Mucosa of descending colon (tissue), 3 donors: ENCODE results near the gene DDIT3. TPM values are rescaled to one million over a fixed set of nuclear protein-coding genes. Genes with fewer than 3 reads are reported as not detected.
"Not testable (repeated sequence)": the region's sequence is repeated elsewhere in the genome, so short reads cannot be mapped to it uniquely, and the experiment has no call there.

Experiments used
- ATAC-seq: fragments of 200-7000 bp; cut with Tn5 transposase; one replicate; pipeline ENCODE4 v1.9.1; 2020; ENCODE audit warnings: mild to moderate bottlenecking, moderate library complexity
- DNase-seq, 3 donors: peaks; one replicate each; pipeline ENCODE4 v3.0.0-alpha.2; 2020
- H3K36me3 ChIP-seq: fragments of 200-600 bp; one replicate; pipeline ENCODE4 v1.8.0; 2021; ENCODE audit warnings: low read depth, mild to moderate bottlenecking
- H3K4me1 ChIP-seq: fragments of 200-600 bp; one replicate; pipeline ENCODE4 v1.8.0; 2021; ENCODE audit warnings: low read depth, mild to moderate bottlenecking
- H3K4me3 ChIP-seq: fragments of 200-600 bp; one replicate; pipeline ENCODE4 v1.8.0; 2021; ENCODE audit warnings: mild to moderate bottlenecking
- H3K9me3 ChIP-seq: fragments of 200-600 bp; one replicate; pipeline ENCODE4 v1.8.0; 2021; ENCODE audit warnings: mild to moderate bottlenecking
- CTCF ChIP-seq: fragments of 200-600 bp; IDR thresholded peaks from one replicate; pipeline ENCODE4 v1.8.0; 2022; ENCODE audit warnings: antibody characterized with exemption, mild to moderate bottlenecking
- intact Hi-C, 2 donors: fragments of 100-400 bp; cut with DNase I in 1 of 2; cut with micrococcal nuclease in 1 of 2; formaldehyde crosslinking; loops; one replicate each; pipeline versions ENCODE4 v1.11.0 to v1.11.1; 2022; cut with DNase I, micrococcal nuclease
- total RNA-seq, 3 donors: library from RNA; stranded (reverse); fragmentation: NEBNext Ultra II Directional in 2 of 3; extraction: Animal tissue kit (Norgen Biotek cat#: 25700) in 2 of 3; gene quantifications; one replicate each; pipeline versions ENCODE4 v1.2.1 to v1.2.4, GENCODE V29; 2021 to 2023
- donor health status: DM: no; HTN: no; CAD: no; lungs with moderate emphysema.
- donor health status: DM: no; HTN: no; CAD: no.
- donor health status: DM: no; HTN: yes; CAD: no.

DDIT3 gene
- total RNA-seq, 3 donors from 2014 or later: 14.1 to 36.4 (median 19.1) TPM

- DNase-seq (no peak), ATAC-seq (no peak)
- no peak for TF ChIP-seq CTCF
- peaks cover 8% of the 10 kb centered on the region for H3K36me3 ChIP-seq
- H3K9me3 ChIP-seq: no peaks in the 10 kb centered on the region
- peaks cover 30% of the 10 kb centered on the region for H3K4me1 ChIP-seq
- intact Hi-C loops: no loop called here
- H3K4me3 ChIP-seq: no peak overlapping the region
Measured at GRCh38 chr12:57518176-57518919, 2.0 kb downstream of the DDIT3 start.

GRCh38 chr12:57517718-57518117 lies 2.6 kb downstream of the DDIT3 start:
- DNase-seq: not testable (repeated sequence)

GRCh38 chr12:57517187-57517586 lies 3.1 kb downstream of the DDIT3 start:
- no peak overlapping the region for H3K4me3 ChIP-seq

More at GRCh38 chr12:57517718-57518117, 2.6 kb downstream of the DDIT3 start:
- intact Hi-C loops, H3K9me3 ChIP-seq, ATAC-seq, H3K36me3 ChIP-seq, H3K4me3 ChIP-seq: not testable (repeated sequence)
- peaks cover 30% of the 10 kb centered on the region for H3K4me1 ChIP-seq

GRCh38 chr12:57516617-57517153 lies 3.6 kb downstream of the DDIT3 start:
- peaks cover 29% of the 10 kb centered on the region for H3K4me1 ChIP-seq
- no peak for ATAC-seq
- no peaks in the 10 kb centered on the region for H3K9me3 ChIP-seq
- intact Hi-C loops: no loop called here
- peaks cover 8% of the 10 kb centered on the region for H3K36me3 ChIP-seq
- no peak overlapping the region for H3K4me3 ChIP-seq
- no peak for DNase-seq
- TF ChIP-seq CTCF: no peak

More at GRCh38 chr12:57517187-57517586, 3.1 kb downstream of the DDIT3 start:
- Histone ChIP-seq H3K9me3 (no peaks in the 10 kb centered on the region), H3K36me3 (peaks cover 8% of the 10 kb centered on the region), H3K4me1 (peaks cover 30% of the 10 kb centered on the region)
- intact Hi-C loops: no loop called here
- ATAC-seq (no peak), DNase-seq (no peak)
- TF ChIP-seq CTCF: no peak

- no peak for DNase-seq
- intact Hi-C loops: no loop called here
- H3K9me3 ChIP-seq: no peaks in the 10 kb centered on the region
- H3K4me1 ChIP-seq: peaks cover 23% of the 10 kb centered on the region
- H3K4me3 ChIP-seq: no peak overlapping the region
- no peak for ATAC-seq
- no peak for TF ChIP-seq CTCF
- peaks cover 8% of the 10 kb centered on the region for H3K36me3 ChIP-seq
Measured at GRCh38 chr12:57515934-57516541, 4.3 kb downstream of the DDIT3 start.

GRCh38 chr12:57515408-57515933 lies 4.8 kb downstream of the DDIT3 start:
- no peak for DNase-seq
- Histone ChIP-seq H3K4me3 (no peak overlapping the region), H3K4me1 (peaks cover 22% of the 10 kb centered on the region), H3K36me3 (peaks cover 8% of the 10 kb centered on the region), H3K9me3 (no peaks in the 10 kb centered on the region)
- TF ChIP-seq CTCF: no peak
- intact Hi-C loops: no loop called here
- no peak for ATAC-seq
